Muscle of leg (tissue), 11 donors: Measurements from ENCODE around the gene GPR15LG. TPM values are rescaled to one million over a fixed set of nuclear protein-coding genes. Genes with fewer than 3 reads are reported as not detected.

Experiments
- DNase-seq: peaks from one replicate; pipeline ENCODE4 v3.0.0; 2013
- H3K27ac ChIP-seq: one replicate; pipeline ENCODE4 v1.5.1; 2013; ENCODE audit warnings: mild to moderate bottlenecking, low read length, control low read depth
- H3K27me3 ChIP-seq: one replicate; pipeline ENCODE4 v1.6.1; 2013; ENCODE audit warnings: low read length; ENCODE audit not compliant: control insufficient read depth, insufficient read depth
- H3K36me3 ChIP-seq: one replicate; pipeline ENCODE4 v1.6.1; 2013; ENCODE audit warnings: low read length; ENCODE audit not compliant: control insufficient read depth, insufficient read depth
- H3K4me1 ChIP-seq: one replicate; pipeline ENCODE4 v1.6.1; 2013; ENCODE audit warnings: low read length; ENCODE audit not compliant: control insufficient read depth, insufficient read depth
- H3K4me3 ChIP-seq: one replicate; pipeline ENCODE4 v1.5.1; 2013; ENCODE audit warnings: low read length, control low read depth
- H3K9me3 ChIP-seq: replicated peaks from 2 replicates; pipeline ENCODE4 v1.6.1; 2013; ENCODE audit warnings: low read depth, low read length; ENCODE audit not compliant: control insufficient read depth
- WGBS: methylation state at CpG from one replicate; pipeline ENCODE4 v1.1.5; 2013; ENCODE audit warnings: missing lambda C conversion rate; ENCODE audit not compliant: insufficient coverage; 5-methylcytosine and 5-hydroxymethylcytosine counted together
- polyA plus RNA-seq, 8 donors: library from polyadenylated mRNA; unstranded; fragments of 120-200 nt; gene quantifications; one replicate each; pipeline versions ENCODE4 v1.2.1 to v1.2.3, GENCODE V29; 2013; ENCODE audit warnings: inconsistent platforms in 1 of 8, low replicate concordance in 1 of 8; ENCODE audit not compliant: insufficient read length in 8 of 8, insufficient read depth in 1 of 8
- total RNA-seq: library from RNA; stranded (reverse); fragments of 120-200 nt; gene quantifications from one replicate; pipeline ENCODE4 v1.2.4, GENCODE V29; 2013

Gene GPR15LG
- total and polyA plus RNA-seq, 9 donors, result not detected

- Histone ChIP-seq H3K27ac (no peak overlapping the region), H3K4me1 (peaks cover 12% of the 10 kb centered on the region), H3K9me3 (no peaks in the 10 kb centered on the region), H3K4me3 (no peak overlapping the region), H3K36me3 (no peaks in the 10 kb centered on the region), H3K27me3 (peaks cover 38% of the 10 kb centered on the region)
- 83% methylated on average over 5 of the region's 5 CpGs for WGBS
- DNase-seq, result no peak
Observed at GRCh38 chr10:84191106-84191505, 17.5 kb downstream of the GPR15LG start.

DNA sequence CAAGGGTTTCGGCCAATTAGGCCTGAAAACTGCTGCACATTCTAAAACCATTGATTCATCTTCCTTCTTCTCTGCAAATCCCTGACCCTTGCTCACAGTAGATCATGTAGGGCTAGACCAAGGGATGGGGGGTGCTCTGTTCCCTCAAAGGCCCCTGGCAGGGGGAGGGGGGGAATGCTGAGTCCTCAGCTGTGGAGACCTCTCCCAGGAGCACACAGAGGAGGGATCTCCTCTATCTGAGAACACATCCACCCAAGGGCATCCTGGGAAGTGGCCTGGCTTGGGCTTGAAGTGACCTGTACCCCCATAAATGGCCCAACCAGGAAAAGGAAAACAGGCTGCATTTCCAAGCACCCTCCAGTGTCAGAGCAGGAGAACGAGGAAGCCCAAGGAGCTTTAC lies 19.7 kb downstream of the GPR15LG start:
- Histone ChIP-seq H3K27ac (no peak overlapping the region), H3K27me3 (peaks cover 58% of the 10 kb centered on the region), H3K4me1 (peaks cover 12% of the 10 kb centered on the region), H3K9me3 (no peaks in the 10 kb centered on the region), H3K36me3 (no peaks in the 10 kb centered on the region), H3K4me3 (no peak overlapping the region)
- WGBS, result 83% methylated on average over 1 of the region's 2 CpGs
- no peak for DNase-seq

DNA sequence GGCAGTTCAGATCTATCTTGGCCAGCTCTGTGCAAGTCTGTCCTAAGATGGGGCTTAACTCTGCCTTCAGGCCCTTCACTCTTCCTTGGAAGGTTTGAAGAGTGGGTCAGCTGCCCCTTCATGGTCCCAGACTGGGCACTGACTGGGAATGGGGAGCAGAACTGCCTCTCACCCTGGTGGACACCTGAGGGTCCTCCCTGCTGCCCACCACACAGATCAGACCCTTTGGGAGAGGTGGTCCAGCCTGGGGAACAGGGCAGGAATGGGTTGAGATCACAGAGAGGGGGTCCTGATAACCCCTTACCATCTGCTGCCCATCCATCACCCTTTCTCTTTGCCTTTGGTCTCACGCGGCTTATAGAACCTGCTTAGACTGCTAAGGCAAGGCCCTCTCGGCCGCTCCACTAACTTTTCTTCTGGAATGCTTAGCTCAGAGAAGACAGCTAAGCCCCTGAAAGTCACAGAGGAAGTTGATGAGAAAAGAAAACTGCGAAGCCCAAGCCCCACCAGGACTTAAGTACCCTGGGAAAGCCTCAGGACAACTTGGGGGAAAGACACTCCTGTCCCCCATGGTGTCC lies 20.3 kb downstream of the GPR15LG start:
- no peak for DNase-seq

DNA sequence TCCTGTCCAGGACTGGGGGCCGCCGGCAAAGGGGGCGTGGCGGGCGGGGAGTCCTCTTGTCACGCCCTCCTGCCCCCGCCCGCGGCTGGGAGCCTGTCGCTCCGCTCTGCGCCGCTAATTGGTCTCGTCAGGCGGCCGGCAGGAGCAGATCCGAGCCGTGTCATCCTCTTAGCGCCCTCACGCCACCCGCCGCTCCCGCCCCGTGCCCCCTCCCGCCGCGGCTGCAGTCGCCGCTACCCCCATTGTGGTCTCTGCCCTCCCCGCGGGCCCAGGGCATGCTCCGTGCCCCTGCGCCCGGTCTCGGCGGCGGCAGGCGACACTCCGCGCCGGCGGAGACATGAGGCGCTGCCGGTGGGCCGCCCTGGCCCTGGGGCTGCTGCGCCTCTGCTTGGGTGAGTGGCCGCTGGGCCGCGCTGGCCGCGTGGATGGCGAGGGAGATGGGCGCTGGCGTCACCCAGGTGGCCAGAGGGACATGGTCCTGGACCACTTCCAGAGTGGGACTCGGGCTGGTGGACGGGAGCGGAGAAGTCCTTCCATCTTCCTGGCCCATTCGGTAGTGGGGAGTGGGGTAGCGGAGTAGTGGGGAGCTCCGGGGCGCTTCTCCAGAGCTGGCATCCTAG lies 20.9 kb downstream of the GPR15LG start, which contains the start of gene CDHR1:
Gene CDHR1, plus strand, starts transcription at position 114 of the 620 bp plus-strand sequence. Its CDS starts 224 bp downstream, at position 338.
- Histone ChIP-seq H3K4me1 (peaks cover 12% of the 10 kb centered on the region), H3K27ac (no peak within 1 kb of the TSS), H3K4me3 (peak within 1 kb of the TSS; percentile 33), H3K9me3 (no peaks in the 10 kb centered on the region), H3K36me3 (no peaks in the 10 kb centered on the region), H3K27me3 (peaks cover 58% of the 10 kb centered on the region)
- under 1% methylated on average over 60 of the region's 61 CpGs for WGBS
- DNase-seq, result peak; percentile 26

More for the DNA sequence above, 20.3 kb downstream of the GPR15LG start:
- no peak overlapping the region for H3K27ac ChIP-seq
- peaks cover 58% of the 10 kb centered on the region for H3K27me3 ChIP-seq
- 40% methylated on average over 1 of the region's 5 CpGs for WGBS
- peak overlapping the region; percentile 33 for H3K4me3 ChIP-seq
- peaks cover 12% of the 10 kb centered on the region for H3K4me1 ChIP-seq
- no peaks in the 10 kb centered on the region for H3K9me3 ChIP-seq
- H3K36me3 ChIP-seq, result no peaks in the 10 kb centered on the region

DNA sequence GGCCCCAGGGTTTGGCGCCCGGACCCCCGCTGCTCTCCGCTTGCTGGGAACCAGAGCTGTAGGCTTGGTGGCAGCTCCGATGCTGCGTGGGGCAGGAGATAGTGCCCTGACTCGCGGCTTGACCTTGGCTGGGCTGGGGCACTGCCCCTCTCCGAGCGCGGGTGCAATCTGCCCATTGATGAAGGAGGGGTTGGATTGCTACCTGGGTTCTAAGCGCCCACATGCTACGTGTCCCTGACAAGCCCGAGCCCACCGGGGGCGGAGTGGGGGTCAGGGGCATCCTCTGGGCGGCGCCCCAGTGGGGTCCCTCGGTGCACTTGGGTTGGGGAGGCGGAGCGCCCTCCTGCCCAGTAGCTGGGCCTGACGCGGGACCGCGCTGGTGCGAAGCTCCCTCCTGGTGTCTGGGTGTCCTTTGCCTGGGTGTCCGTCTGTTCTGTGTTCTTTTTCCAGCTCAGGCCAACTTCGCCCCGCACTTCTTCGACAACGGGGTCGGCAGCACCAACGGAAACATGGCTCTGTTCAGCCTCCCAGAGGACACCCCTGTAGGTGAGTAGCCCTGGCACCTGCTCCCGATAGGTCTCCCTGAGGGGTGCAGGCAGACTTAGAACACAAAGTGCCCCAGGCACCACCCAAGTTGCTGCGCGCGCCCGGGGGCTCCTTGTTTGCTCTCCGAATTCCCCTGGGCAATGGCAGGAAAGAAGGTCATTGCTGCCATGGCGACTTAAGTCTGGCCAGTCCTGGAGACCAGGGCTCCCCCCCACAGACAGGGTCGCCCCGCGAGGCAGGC lies 21.6 kb downstream of the GPR15LG start:
- peaks cover 58% of the 10 kb centered on the region for H3K27me3 ChIP-seq
- DNase-seq, result no peak

GRCh38 chr10:84196083-84196482 lies 22.5 kb downstream of the GPR15LG start:
- peaks cover 12% of the 10 kb centered on the region for H3K4me1 ChIP-seq
- WGBS, result 49% methylated on average over 4 of the region's 4 CpGs
- H3K27ac ChIP-seq, result no peak overlapping the region
- H3K9me3 ChIP-seq, result no peaks in the 10 kb centered on the region
- no peak for DNase-seq
- H3K27me3 ChIP-seq, result peaks cover 58% of the 10 kb centered on the region
- no peaks in the 10 kb centered on the region for H3K36me3 ChIP-seq
- no peak overlapping the region for H3K4me3 ChIP-seq

More for the DNA sequence above, 21.6 kb downstream of the GPR15LG start:
- H3K4me1 ChIP-seq, result peaks cover 12% of the 10 kb centered on the region
- H3K9me3 ChIP-seq, result no peaks in the 10 kb centered on the region
- H3K27ac ChIP-seq, result no peak overlapping the region
- no peaks in the 10 kb centered on the region for H3K36me3 ChIP-seq
- H3K4me3 ChIP-seq, result no peak overlapping the region
- WGBS, result 9% methylated on average over 37 of the region's 43 CpGs

DNA sequence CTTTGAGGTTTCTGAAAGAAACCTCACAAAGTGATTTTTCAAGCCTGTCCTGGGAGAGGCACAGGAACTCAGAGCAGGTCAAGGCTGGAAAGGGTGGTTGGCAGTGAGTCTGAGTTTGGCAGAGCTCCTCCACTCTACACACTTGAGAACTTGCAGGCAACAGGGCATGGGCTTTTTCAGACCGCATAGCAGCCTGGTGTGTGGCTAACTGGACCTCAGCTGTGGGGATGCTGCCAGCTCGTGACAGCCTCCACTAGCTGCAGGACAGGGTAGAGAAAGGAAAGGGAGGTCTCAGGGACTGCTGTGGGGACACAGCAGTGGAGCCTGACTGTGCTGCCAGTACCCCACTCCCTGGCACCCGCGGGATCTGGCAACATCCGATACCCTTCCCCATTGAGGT lies 23.3 kb downstream of the GPR15LG start:
- peaks cover 12% of the 10 kb centered on the region for H3K4me1 ChIP-seq
- H3K36me3 ChIP-seq, result no peaks in the 10 kb centered on the region
- H3K9me3 ChIP-seq, result no peaks in the 10 kb centered on the region
- no peak for DNase-seq
- WGBS, result 80% methylated on average over 1 of the region's 5 CpGs
- no peak overlapping the region for H3K4me3 ChIP-seq
- no peak overlapping the region for H3K27ac ChIP-seq
- peaks cover 54% of the 10 kb centered on the region for H3K27me3 ChIP-seq

DNA sequence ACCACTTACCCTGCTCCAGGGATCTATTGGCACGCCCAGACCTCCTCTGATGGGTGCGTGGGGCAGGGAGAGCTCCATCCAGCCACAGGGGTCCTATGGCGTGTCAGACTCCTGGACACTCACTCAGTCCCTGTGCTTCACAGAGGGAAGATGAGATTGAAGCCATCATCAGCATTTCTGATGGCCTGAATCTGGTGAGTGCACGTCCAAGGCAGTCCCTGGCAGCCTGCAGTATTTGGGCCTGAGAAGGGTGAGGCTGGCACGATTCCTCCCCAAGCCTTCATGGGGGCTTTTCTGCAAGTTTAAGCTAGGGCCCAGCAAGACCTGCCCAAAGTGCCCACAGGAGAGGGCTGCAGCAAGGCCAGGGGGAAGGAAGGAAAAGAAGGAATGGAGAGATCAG lies 24.0 kb downstream of the GPR15LG start:
- DNase-seq, result no peak
- 68% methylated on average over 5 of the region's 5 CpGs for WGBS
- Histone ChIP-seq H3K4me1 (peaks cover 12% of the 10 kb centered on the region), H3K27me3 (peaks cover 53% of the 10 kb centered on the region), H3K9me3 (no peaks in the 10 kb centered on the region), H3K27ac (no peak overlapping the region), H3K36me3 (no peaks in the 10 kb centered on the region), H3K4me3 (no peak overlapping the region)

DNA sequence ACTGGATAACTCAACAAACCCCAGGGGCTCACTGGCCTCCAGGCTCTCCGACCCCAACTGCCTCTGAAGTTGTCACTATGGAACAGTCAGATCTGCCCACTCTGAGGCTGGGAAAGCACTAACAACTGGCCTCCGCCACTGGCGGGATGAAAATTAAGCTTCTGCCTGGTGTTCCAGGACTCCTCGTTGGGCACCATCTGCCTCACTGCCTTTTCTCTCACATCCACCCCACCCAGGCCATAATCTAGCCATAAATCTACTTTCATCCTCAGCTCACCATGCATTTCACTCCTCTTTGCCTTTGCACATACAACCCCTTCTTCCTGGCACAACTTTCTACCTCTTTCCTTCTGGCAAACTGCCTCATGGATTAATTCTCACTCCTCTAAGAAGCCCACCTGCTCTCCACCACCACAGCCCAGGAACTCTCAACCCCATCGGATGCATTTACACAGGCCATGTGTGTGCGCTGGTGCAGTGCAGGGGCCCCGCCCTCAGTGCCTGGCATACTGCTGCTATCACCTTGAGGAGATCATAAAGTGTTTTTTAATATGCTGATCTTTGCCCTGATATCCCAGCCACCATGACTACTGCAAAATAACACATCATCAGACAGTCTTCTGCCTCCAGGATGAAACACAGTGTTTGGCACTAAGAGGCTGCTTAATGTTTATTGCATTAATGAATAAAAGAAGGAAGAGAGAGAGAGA lies 24.8 kb downstream of the GPR15LG start:
- peaks cover 46% of the 10 kb centered on the region for H3K27me3 ChIP-seq
- H3K27ac ChIP-seq, result no peak overlapping the region
- 54% methylated on average over 4 of the region's 7 CpGs for WGBS
- no peak for DNase-seq
- peaks cover 12% of the 10 kb centered on the region for H3K4me1 ChIP-seq
- no peaks in the 10 kb centered on the region for H3K9me3 ChIP-seq
- no peaks in the 10 kb centered on the region for H3K36me3 ChIP-seq
- H3K4me3 ChIP-seq, result no peak overlapping the region
